HG03159 (cell line): ENCODE results near the gene CRTC1.
"Not testable (repeated sequence)": the region's sequence is repeated elsewhere in the genome, so short reads cannot be mapped to it uniquely, and the experiment has no call there.

Experiments used
- ATAC-seq: cut with Tn5 transposase; IDR thresholded peaks from one replicate; pipeline ENCODE4 v1.9.1; 2021; ENCODE audit warnings: mild to moderate bottlenecking, moderate library complexity; ENCODE audit not compliant: unreplicated experiment

The CRTC1 gene

GRCh38 chr19:18668744-18669523 lies 14.5 kb upstream of the CRTC1 start:
- ATAC-seq: no peak

GRCh38 chr19:18669524-18669817 lies 14.0 kb upstream of the CRTC1 start:
- ATAC-seq: no peak

DNA sequence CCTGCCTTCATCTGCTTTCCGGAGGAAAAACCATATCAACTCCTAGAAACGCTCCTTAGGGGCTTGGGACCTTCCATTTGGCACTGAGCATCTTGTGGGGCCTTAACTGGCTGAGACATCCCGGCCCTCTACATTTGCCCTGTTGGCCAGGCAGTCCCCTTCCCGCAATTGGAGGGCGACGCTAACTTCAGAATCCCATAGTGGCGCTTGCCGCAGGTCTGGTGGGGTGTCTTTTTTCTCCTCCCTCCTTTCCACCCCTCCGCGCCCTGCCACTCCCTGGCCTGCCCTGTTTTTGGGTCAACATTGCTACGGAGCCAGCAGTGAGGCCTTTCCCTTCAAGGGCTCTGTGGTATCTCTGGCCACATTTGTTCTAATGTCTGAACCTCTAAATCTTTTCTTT lies 13.6 kb upstream of the CRTC1 start:
- ATAC-seq: no peak

DNA sequence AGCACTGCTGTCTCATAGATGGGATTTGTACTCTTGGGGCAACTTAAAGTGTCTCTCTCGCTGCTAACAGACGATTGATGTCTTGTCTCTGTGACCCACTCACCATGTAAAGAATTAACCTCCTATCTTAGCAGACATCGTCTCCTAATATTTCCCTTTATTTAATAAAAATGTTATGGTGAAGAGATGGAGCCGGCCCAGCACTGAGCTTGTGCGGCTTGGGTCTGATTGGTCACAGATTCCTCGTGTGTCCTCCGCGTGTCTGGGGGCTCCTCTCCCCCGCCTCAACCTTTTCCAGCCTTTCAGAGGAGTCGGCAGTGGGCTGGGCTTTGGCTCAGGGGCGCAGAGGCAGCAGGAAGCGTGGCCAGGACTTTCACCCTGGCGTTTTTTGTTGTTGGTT lies 13.2 kb upstream of the CRTC1 start:
- ATAC-seq: no peak

DNA sequence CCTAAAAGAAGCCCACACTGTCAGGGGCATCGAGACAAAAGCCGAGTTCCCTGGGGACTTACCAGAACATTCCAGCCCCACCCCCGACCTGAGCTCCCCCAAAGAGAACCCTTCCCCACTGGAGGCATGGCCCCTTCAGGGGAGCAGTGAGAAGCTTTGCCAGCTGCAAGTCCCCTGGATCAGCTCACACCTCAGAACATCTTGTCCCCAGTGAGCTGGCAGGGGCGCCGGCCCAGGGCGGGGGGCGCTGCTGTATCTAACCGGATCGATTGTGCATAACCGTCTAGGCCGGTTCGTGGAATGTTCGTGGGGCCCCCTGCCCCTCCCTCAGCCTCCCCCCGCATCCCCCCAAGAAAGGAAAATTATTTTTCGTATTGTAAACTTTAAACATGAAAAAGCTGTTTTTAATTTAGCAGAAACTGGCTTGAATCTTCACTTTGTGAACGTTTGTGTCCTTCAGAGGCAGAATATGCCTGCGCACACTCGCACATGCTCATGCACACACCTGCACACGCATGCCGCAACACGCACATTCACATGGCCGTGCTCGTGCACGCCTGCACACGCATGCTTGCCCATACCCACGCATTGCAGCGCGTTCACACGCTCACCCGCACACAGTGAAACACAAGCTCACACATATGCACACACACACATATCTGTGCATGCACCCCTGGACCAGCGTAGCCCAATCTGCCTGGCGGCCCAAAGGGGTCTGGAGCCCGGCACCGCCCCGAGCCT lies 12.0 kb upstream of the CRTC1 start:
- no peak for ATAC-seq

GRCh38 chr19:18672044-18672451 lies 11.4 kb upstream of the CRTC1 start:
- no peak for ATAC-seq

- no peak for ATAC-seq
Measured at GRCh38 chr19:18672606-18673337, 10.7 kb upstream of the CRTC1 start.

DNA sequence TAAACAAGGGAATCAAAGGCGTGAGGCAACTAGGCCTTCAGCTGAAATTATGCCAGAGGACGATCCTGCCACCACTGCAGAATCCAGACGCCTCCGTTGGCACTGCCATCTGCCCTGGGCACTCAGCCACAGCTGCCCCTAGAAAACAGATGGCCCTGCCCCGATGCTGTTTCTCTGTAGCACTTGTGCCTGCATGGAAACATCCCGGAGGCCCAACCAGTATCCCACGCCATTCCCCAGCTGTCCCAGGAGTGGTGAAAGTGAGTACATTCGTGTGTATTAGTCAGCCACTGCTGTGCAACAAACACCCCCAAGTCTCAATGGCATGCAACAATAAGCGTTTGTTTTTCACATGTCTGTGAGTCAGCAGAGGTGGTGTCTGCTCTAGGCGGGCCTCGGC lies 8.9 kb upstream of the CRTC1 start:
- ATAC-seq: no peak

GRCh38 chr19:18675779-18676178 lies 7.7 kb upstream of the CRTC1 start:
- no peak for ATAC-seq

GRCh38 chr19:18676692-18677091 lies 6.8 kb upstream of the CRTC1 start:
- ATAC-seq: no peak

GRCh38 chr19:18677156-18677555 lies 6.3 kb upstream of the CRTC1 start:
- ATAC-seq: no peak

DNA sequence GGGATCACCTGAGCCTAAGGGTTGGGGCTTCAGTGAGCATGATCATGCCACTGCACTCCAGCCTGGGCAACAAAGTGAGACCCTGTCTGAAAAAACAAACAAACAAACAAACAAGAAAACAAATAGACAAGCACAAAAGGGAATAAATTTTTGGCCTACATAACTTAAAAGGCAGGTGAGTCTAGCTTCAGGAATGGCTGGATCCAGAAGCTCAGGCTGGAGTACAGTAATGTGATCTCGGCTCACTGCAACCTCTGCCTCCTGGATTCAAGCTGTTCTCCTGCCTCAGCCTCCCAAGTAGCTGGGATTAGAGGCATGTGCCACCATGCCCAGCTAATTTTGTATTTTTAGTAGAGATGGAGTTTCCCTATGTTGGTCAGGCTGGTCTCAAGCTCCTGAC lies 3.3 kb upstream of the CRTC1 start:
- not testable (repeated sequence) for ATAC-seq

GRCh38 chr19:18682807-18683108 lies 722 bp upstream of the CRTC1 start:
- ATAC-seq: peak; percentile 8

DNA sequence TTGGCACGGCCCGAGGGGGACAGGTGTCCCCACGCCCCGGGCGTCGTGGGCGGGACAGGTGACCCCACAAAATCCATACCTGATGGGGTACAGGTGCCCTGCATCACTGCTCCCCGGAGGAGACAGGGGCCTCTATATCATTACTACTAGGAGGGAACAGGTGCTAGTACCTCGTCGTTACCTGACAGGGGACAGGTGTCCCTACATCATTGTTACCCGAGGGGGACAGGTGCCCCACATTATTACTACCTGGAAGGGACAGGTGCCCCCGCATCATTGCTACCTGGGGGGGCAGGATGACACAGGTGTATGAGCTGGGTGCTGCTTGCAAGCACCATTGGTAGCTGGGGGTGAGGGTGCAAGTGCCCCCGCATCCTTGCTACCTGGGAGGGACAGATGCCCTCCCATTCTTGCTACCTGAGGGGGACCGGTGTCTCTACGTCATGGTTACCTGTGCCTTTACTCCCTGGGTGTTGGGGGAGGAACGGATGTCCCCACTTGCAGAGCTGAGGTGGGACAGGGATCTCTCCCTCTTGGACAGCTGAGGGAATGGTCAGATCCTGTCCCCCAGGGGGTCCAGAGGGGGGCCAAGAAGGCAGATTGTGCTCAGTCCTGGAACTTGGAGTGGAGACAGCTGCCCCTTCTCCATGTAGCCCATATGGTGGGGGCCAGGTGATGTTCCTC lies 620 bp downstream of the CRTC1 start:
- ATAC-seq: no peak

- no peak for ATAC-seq
Measured at GRCh38 chr19:18684642-18684993, 1.1 kb downstream of the CRTC1 start.

DNA sequence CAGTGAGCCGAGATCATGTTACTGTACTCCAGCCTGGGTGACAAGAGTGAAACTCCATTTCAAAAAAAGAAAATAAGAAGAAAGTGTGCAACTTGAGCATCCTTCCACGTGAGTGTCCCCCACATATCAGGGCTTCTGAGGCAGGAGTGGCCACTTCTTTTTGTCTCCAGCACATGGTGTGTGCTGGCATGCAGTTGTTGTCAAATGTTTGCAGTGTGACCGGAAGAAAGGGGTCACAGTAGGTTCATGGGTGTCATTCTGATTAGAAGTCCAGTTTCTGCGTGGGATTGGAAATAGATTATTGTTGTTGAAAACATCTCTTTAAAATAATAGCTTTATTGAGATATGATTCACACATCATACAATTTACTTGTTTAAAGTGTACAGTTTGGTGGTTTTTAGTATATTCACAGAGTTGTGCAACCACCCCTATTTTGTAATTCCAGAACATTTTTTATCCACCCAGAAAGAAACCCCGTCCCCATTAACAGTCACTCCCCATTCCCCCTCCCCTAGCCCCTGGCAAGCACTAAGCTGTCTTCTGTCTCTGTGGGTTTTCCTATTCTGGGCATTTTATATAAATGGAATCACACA lies 2.2 kb downstream of the CRTC1 start:
- ATAC-seq: no peak

- ATAC-seq: no peak
Measured at GRCh38 chr19:18687740-18688465, 4.4 kb downstream of the CRTC1 start.

- ATAC-seq: no peak
Measured at GRCh38 chr19:18696023-18696422, 12.5 kb downstream of the CRTC1 start.

- ATAC-seq: no peak
Measured at GRCh38 chr19:18697680-18698079, 14.2 kb downstream of the CRTC1 start.

DNA sequence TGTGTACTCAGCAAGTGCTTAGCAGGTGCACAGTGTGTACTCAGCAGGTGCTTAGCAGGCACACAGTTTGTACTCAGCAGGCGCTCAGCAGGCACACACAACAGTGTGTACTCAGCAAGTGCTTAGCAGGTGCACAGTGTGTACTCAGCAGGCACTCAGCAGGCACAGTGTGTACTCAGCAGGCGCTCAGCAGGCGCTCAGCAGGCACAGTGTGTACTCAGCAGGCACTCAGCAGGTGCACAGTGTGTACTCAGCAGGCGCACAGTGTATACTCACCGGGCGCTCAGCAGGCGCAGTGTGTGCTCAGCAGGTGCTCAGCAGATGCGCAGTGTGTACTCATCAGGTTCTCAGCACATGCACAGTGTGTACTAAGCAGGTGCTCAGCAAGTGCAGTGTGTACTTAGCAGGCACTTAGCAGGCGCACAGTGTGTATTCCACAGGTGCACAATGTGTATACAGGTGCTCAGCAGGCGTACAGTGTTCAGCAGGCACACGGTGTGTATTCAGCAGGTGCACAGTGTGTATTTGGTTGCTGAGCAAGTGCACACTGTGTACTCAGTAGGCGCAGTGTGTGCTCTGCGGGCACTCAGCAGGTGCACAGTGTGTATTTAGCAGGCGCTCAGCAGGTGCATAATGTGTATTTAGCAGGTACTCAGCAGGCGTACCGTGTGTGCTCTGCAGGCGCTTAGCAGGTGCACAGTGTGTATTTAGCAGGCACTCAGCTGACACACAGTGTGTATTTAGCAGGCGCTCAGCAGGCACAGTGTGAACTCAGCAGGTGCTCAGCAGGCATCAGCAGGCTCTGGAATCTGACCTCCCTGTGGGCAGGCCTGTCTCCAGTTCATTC lies 15.1 kb downstream of the CRTC1 start:
- ATAC-seq: no peak
